Left lung (tissue), 10 donors: Measurements from ENCODE around the gene SASH1. TPM values are rescaled to one million over a fixed set of nuclear protein-coding genes. Genes with fewer than 3 reads are reported as not detected.
A peak's percentile ranks its signal among the peaks of the same experiment; 100 is the strongest.
"Not testable (repeated sequence)": the region's sequence is repeated elsewhere in the genome, so short reads cannot be mapped to it uniquely, and the experiment has no call there.

Experiments
- ATAC-seq: fragments of 200-7000 bp; cut with Tn5 transposase; one replicate; pipeline ENCODE4 v1.9.1; 2020; ENCODE audit warnings: moderate library complexity
- DNase-seq, 4 donors: peaks; one replicate each; pipeline ENCODE4 v3.0.0-alpha.2; 2013 to 2020
- H3K27ac ChIP-seq, 2 donors: fragments of 200-600 bp; sonication (generic) in 1 of 2; one replicate each; pipeline versions ENCODE4 v1.5.0 to v1.8.0; 2020 to 2021
- H3K27me3 ChIP-seq, 2 donors: fragments of 200-600 bp; sonication (generic) in 1 of 2; one replicate each; pipeline versions ENCODE4 v1.5.0 to v1.8.0; 2020 to 2021
- H3K36me3 ChIP-seq, 2 donors: fragments of 200-600 bp; sonication (generic) in 1 of 2; one replicate each; pipeline versions ENCODE4 v1.5.0 to v1.8.0; 2020 to 2021
- H3K4me1 ChIP-seq, 2 donors: fragments of 200-600 bp; one replicate each; pipeline ENCODE4 v1.8.0; 2021
- H3K4me3 ChIP-seq, 2 donors: fragments of 200-600 bp; sonication (generic) in 1 of 2; one replicate each; pipeline versions ENCODE4 v1.5.0 to v1.8.0; 2020 to 2021; ENCODE audit warnings: mild to moderate bottlenecking in 1 of 2
- H3K9me3 ChIP-seq, 2 donors: fragments of 200-600 bp; sonication (generic) in 1 of 2; one replicate each; pipeline versions ENCODE4 v1.5.0 to v1.8.0; 2020 to 2021
- intact Hi-C, 2 donors: fragments of 100-400 bp; cut with DNase I; formaldehyde crosslinking; loops; one replicate each; pipeline versions ENCODE4 v1.11.2 to v1.14.2; 2022
- polyA plus RNA-seq, 6 donors: library from polyadenylated mRNA; unstranded; fragments of 120-200 nt; gene quantifications; one replicate each; pipeline ENCODE4 v1.2.1, GENCODE V29; 2013; ENCODE audit not compliant: insufficient read length in 6 of 6
- total RNA-seq, 2 donors: library from RNA; stranded (reverse); fragmentation: NEBNext Ultra II Directional; extraction: Animal tissue kit (Norgen Biotek cat#: 25700); gene quantifications; one replicate each; pipeline ENCODE4 v1.2.1, GENCODE V29; 2021
- TF ChIP-seq, protein P1 (sequence below), 2 donors: fragments of 200-600 bp; sonication (generic) in 1 of 2; IDR thresholded peaks; one replicate each; pipeline versions ENCODE4 v1.5.0 to v1.8.0; 2021; ENCODE audit warnings: antibody characterized with exemption in 2 of 2
- donor health status: DM: no; HTN: yes; CAD: no.
- donor health status: DM: no; HTN: no; CAD: no.

SASH1 gene
- total and polyA plus RNA-seq, 8 donors: 31.4 to 53.5 (median 34.8) TPM

DNA sequence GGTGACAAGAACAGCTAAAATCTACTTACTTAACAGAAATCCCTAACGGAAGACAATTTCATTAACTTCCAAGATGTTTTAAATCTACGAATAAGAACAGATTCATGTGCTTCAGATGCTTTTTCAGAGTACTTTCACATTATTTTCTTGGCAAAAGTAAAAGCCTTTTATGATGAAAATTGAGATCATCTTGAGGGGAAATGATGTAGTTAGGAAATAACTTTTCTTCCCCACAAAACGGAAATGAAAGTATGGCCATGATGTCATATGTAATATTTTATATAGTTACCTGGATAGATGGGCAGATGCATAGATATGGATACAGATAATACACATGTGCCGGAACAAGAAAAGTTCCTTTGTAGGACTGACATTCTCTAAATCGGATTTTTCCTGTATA is 32.8 kb downstream of the SASH1 start:
- TF ChIP-seq, protein P1, sequence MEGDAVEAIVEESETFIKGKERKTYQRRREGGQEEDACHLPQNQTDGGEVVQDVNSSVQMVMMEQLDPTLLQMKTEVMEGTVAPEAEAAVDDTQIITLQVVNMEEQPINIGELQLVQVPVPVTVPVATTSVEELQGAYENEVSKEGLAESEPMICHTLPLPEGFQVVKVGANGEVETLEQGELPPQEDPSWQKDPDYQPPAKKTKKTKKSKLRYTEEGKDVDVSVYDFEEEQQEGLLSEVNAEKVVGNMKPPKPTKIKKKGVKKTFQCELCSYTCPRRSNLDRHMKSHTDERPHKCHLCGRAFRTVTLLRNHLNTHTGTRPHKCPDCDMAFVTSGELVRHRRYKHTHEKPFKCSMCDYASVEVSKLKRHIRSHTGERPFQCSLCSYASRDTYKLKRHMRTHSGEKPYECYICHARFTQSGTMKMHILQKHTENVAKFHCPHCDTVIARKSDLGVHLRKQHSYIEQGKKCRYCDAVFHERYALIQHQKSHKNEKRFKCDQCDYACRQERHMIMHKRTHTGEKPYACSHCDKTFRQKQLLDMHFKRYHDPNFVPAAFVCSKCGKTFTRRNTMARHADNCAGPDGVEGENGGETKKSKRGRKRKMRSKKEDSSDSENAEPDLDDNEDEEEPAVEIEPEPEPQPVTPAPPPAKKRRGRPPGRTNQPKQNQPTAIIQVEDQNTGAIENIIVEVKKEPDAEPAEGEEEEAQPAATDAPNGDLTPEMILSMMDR (IDR thresholded peaks at IDR 0.05): no peak
- intact Hi-C loops: no loop called here
- no peaks in the 10 kb centered on the region for H3K9me3 ChIP-seq
- H3K27ac ChIP-seq: no peak overlapping the region
- ATAC-seq (no peak), DNase-seq (no peak)
- H3K4me1 ChIP-seq: peaks cover 6 to 8% of the 10 kb centered on the region in 2 donors
- H3K4me3 ChIP-seq: no peak overlapping the region
- H3K27me3 ChIP-seq: no peaks in the 10 kb centered on the region
- no peaks in the 10 kb centered on the region for H3K36me3 ChIP-seq

DNA sequence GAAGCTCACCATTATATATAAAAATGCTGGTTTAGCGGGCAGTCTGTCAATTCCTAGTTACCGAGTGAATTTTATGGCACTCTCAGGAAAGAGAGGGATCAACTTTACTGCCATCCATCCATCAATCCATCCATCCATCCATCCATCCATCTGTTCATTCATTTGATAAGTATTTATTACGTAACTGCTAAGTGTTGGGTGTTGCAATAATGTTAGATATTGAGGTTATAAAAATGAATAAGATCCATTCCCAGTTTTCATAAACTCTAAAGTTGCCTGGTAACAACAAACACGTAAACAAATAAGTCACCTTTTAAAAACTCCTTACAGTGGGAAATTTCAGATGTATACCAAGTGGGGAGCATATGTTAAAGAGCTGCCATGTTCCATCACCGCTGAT is 36.8 kb downstream of the SASH1 start:
- ATAC-seq: no peak
- Histone ChIP-seq H3K9me3 (no peaks in the 10 kb centered on the region), H3K27me3 (no peaks in the 10 kb centered on the region), H3K36me3 (no peaks in the 10 kb centered on the region), H3K4me1 (peaks cover 8 to 26% of the 10 kb centered on the region in 2 donors), H3K27ac (no peak overlapping the region), H3K4me3 (no peak overlapping the region)
- TF ChIP-seq, protein P1 (IDR thresholded peaks at IDR 0.05): no peak
- intact Hi-C loops: no loop called here
- DNase-seq: no peak

DNA sequence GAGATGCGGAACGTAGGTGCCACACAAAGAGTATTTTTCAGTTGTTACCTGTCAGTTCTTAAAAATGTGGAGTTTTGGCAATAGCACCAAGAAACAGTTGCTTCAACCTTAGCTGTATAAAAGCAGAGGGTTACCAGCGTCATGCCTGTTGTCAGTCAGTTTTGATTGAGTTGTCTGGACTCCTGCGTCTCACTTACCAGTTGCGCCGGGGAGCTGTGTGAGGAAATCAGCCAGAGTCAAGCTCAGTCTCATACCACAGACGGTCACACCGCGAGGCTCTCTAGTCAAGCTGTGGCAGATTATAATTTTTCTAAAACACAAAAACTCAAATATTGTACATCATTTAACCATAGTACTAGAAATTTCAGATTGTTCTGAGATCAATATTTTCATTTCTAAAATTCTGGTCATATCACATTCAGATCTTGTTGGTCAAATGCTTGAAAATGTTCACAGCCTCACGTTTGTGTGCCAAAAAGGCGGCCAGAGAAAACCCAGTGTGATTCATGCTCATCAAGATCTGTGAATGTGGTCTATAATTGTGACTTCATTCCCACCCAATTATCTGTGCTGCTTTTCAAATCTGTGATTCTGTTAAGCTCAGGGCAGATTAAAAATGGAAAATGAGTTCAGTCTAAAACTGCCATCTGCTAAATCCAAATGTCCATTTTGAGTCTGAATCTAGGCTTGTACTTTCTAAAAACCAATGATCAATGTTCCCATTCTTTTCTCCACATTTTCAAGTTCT is 37.5 kb downstream of the SASH1 start:
- Histone ChIP-seq H3K27me3 (no peaks in the 10 kb centered on the region), H3K9me3 (no peaks in the 10 kb centered on the region), H3K4me1 (peaks cover 12 to 32% of the 10 kb centered on the region in 2 donors), H3K4me3 (no peak overlapping the region), H3K27ac (no peak overlapping the region), H3K36me3 (no peaks in the 10 kb centered on the region)
- ATAC-seq: no peak
- intact Hi-C loops: no loop called here
- DNase-seq: no peak
- TF ChIP-seq, protein P1 (IDR thresholded peaks at IDR 0.05): no peak

DNA sequence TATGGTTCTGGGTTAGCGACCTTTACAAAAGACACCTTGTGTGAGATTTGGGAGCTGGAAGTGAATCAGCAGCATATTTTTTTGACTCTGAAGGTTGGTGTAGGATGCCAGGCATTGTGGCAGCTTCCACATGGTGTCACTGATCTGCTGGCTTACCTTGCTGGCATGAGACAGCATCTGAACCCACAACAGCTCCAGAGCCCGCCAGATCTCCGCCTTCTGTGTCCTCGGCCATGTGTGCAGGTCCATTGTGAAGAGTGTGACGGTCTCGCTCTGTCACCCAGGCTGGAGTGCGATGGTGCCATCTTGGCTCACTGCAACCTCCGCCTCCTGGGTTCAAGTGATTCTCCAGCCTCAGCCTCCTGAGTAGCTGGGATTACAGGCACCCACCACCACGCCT is 39.4 kb downstream of the SASH1 start:
- DNase-seq, H3K36me3 ChIP-seq, H3K27ac ChIP-seq, ATAC-seq, intact Hi-C loops, H3K4me3 ChIP-seq, H3K27me3 ChIP-seq, H3K9me3 ChIP-seq: not testable (repeated sequence)
- peaks cover 12 to 41% of the 10 kb centered on the region in 2 donors for H3K4me1 ChIP-seq

- intact Hi-C loops: no loop called here
- TF ChIP-seq, protein P1 (IDR thresholded peaks at IDR 0.05): no peak
- Histone ChIP-seq H3K27me3 (no peaks in the 10 kb centered on the region), H3K9me3 (no peaks in the 10 kb centered on the region), H3K4me1 (peaks cover 12 to 41% of the 10 kb centered on the region in 2 donors), H3K27ac (peak overlapping the region in 1 of 2 donors; percentile 21), H3K4me3 (no peak overlapping the region), H3K36me3 (no peaks in the 10 kb centered on the region)
- ATAC-seq (no peak), DNase-seq (no peak)
Measured at GRCh38 chr6:148382861-148383260, 40.2 kb downstream of the SASH1 start.
